ENCODE data around the gene NHS. TPM values are rescaled to one million over a fixed set of nuclear protein-coding genes. Genes with fewer than 3 reads are reported as not detected.
A peak's percentile ranks its signal among the peaks of the same experiment; 100 is the strongest.

The NHS gene
- total RNA-seq, 1 experiment from 2014 or later = 7.5 TPM

DNA sequence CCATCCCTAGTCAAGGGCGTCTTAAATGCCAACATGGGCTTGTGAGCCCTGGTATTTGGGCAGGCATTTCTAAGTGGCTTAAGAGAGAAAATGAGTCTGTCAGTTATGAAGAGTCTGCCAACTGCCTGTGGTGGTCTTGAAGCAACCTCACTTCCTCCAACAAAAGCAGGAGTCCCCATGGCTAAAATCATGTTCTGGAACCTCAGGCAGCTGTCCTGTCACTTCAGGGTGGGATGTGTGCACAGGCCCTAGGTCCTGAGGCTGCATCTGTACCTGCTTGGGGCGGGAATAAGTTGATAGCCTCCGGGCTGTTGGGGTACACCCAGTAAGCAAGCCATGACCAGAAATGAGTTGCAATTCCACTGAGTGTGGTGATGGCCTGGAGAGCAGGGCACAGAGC, 247.3 kb downstream of the NHS start:
- DNase-seq (ENCODE audit: low read depth) = no peak

DNA sequence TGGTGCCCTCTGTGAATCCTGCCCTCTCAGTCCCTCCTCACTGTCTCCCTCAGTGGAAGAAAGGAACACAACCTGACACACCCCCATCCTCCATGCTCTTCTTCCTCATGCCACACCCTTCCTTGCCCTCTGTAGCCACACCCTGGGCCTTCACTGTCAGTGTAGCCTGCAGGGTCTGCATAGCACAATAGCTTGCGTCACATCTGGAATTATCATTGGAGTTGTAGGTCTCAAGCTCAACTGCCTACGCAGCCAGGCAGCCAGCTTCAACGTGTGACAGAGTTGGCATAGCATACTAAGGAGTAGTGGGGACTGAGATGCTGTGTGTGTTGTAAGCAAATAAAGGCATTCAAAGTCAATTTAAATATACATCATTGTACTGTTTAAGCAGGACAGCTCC, 248.8 kb downstream of the NHS start:
- DNase-seq (ENCODE audit: low read depth) = no peak

DNA sequence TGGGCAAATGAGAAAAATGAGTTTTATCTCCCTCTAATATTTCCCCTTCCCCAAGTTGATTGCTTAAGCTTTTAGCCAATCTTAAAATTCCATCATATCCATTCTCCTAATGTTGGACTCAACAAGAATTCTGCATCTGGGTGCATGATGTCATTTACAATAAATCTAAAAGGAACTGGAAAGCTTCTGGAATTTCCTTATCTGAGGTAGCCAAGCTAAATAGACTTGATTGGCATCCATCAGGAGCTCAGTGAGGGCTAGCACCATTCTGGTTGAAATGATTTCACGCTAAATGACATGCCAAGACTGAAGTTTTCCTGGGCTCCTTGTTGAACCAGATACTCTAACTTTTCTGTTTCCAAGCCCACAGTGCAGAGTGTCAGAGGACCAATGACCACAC, 252.0 kb downstream of the NHS start:
- DNase-seq (ENCODE audit: low read depth) = no peak

DNA sequence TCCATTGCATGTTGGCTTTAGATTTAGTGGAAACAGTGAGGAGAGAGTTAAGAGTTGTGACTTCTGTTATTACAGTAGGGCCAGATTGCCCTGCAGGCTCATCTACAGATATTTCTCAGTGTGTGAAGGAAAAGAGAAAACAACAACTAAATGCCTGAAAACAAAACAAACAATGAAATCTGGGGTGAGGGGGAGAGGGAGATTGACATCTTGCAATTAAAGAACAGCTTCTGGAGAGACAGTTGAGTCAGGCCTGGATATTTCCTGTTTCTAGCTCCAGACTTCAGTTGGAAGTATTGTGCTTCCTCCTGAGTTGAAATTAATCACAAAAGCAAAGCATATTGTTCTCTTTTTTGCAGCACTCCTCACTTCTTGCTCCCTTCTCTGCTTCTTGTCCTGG, 254.0 kb downstream of the NHS start:
- no peak for DNase-seq (ENCODE audit: low read depth)

DNA sequence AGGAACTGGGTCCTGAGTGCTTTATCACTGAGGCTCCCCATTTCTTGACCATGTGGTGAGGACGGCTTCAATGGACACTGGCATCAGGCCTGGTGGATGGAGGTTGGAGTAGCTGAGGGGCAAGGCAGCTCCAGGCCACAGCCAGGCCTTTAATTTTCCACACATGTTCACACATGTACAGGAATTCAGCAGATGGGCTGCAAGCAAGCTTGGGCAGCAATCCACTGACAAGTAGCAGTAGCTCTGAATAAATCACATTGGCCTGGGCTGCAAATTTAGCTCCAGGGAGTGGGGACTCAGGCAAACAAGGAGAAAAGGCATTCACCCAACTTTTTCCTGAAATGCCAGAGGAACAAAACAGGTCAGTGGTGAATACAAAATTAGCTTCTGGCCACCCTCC, 254.5 kb downstream of the NHS start:
- peak; percentile 21 for DNase-seq (ENCODE audit: low read depth)

DNA sequence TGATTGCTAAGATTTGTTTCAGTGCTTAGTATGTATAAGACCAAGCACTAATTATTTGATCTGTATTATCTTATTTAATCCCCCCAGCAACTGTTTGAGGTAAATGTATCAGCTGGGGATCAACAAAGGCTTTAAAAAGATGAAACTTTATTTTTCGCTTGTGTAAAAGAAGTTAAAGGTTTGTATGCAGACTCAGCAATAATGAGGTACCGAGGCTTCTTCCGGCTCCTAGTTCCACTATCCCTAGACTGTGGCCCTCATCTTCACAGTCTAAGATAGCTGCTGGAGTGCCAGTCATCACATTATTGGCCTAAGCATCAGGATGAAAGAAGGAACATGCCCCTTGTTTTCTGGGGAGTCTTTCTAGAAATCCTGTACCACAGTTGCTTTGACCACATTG, 256.6 kb downstream of the NHS start:
- no peak for DNase-seq (ENCODE audit: low read depth)

DNA sequence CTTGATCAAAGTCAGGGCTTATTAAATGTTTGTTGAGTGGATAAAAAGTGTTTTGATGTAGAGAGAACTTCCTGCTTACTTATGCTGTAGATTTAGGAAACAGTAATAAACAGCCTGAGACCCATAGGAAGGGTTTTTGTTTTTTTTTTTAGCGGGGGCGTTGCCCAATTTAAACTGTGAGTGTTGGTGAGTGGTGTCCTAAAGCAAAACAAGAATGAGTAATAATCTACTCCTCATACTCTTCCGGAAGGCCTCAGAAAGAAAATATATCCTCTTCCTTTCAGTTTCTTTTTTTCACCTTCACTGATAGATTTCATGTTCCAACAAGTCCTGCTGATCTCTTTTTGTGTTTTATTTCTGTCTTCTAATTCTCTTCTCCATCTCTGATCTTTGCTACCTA, 257.9 kb downstream of the NHS start:
- peak; percentile 54 for DNase-seq (ENCODE audit: low read depth)

DNA sequence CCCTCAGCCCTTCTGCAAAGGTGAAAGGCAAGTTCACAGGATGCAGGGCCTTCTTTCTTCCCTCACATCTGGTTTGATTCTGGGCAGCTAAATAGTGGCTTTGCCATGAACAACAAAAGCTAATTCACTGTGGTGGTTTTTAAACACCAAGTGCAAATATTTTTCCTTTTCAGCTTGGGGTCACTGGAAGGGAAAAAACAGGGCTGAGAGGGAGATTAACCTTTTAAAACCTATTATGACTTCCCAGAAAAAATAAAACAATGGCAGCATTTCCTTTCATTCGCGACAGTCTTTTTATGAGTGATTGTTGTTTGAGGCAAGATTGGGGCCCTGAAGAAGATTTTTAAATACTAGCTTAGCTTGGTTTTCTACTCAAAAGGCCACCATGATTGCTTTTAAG, 258.5 kb downstream of the NHS start:
- DNase-seq (ENCODE audit: low read depth) = no peak

DNA sequence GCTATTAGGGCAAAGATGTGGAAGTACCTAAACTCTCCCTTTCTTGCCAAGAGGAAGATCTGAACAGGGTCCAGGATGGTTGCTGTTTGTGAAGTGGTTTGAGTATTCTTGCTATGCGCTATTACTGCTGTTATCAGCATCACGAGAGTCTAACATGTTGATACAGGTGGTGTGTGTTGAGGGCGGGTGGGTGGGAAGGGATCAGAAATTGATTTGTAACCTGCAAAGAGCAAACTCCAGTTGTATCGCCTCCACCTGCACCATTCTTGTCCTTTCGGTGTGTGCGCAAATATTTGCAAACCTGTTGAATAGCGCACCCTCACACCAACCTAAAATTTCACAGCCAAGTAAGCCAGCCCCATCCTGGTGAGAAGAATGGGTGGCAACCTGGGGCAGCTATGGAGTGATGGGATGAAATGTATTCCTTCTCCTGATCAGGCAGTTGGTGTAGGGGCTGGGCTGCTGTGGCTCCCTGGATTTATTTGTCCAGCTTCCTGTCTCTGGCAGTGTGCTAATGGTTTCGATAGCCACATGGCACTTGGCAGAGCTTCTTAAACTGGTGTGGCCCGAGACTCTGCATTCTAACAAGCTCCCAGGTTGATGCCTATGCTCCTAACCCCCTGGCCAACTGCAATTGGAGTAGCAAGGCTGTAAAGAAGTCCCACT, 259.7 kb downstream of the NHS start:
- DNase-seq (ENCODE audit: low read depth) = no peak

DNA sequence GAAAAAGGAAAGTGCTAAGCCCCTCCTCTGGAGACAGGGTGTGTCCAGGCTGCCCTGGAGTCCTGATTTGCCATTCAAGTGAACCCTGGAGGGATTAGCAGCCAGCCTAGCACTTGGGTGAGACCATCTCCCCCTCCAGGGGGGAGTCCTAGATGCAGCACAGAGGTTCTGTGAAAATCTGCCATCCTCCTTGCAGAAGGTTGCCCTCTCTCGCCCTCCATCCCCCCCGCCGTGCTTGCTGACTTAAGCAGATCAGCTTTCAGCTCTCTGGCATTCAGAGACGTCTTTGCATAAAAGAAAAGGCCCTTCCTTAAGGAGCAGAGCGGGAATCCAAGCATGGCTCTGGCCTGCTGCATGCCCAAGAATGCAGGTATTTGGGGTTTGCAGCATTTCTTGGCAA, 260.2 kb downstream of the NHS start:
- no peak for DNase-seq (ENCODE audit: low read depth)

DNA sequence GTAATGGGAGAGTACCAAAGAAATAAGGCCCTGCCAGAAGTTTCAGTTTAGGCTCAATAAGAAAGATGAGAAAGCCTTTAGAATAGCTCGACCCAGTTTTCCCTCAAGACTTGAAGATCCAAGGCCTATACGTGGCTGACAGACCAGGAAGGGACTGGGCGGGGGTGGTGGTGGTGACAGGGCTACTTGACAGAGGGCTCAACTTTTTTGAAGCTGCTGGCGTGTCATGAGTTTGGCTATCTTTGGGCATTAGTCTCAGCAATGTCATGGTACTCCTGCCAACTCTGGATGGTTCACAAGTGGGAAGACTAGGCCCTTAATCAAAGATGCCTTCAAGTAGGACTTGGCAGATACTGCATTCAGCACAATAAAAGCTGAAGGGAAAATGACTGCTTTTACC, 262.2 kb downstream of the NHS start:
- DNase-seq (ENCODE audit: low read depth) = no peak

DNA sequence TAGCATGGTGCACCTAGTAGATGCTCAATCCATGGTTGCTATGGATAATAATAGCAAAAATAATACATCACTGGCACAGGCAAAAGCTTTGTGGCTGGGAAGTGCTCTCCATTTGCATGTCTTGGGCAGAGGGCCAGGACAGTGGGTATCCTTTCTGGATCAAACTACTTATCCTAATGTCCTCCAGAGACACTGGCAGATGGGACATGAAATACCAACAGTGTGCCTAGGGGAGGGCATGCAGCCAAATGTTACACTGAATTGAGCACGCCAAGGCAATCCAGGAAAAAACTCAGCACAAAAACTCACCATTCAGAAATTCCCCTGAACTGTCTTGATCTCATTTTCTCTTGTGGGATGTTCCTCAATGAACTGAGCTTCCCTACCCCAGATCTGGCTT, 263.7 kb downstream of the NHS start:
- DNase-seq (ENCODE audit: low read depth) = peak; percentile 5

DNA sequence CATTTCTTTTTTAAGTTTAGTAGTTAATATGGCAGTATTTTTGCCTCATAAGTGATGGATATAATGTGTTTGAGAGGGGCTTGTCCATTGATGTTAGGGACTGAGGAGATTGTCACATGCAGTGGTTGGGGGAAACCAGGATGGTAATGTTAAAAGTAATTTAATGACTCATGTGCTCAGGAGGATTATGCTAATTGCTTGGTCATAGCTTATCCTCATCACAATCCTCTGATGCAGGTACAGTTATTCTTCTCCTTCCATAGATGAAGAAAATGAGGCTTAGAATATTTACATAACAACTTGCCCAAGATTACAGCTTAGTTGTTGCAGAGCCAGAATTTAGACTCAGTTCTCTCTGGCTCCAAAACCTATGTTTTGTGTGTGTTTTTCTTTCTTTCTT, 267.9 kb downstream of the NHS start:
- peak; percentile 19 for DNase-seq (ENCODE audit: low read depth)

DNA sequence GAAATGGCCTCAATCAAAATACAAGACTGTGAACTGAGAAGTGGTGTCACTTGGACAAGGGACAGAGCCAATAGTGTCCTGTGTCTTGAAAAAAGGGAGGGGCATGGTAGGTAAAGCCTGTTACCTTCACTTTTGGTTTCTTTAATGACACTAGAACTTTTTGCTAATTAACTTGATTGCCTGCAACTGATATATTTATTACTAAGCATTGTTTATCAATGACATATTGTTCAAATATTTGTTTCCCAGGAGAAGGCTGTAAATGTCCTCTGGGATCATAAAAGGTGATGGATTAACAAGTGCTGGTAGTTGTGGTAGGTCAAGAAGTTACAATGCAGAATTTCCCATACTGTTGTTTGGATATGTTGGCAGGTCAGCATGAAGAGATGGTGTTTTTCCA, 268.5 kb downstream of the NHS start:
- DNase-seq (ENCODE audit: low read depth) = no peak

DNA sequence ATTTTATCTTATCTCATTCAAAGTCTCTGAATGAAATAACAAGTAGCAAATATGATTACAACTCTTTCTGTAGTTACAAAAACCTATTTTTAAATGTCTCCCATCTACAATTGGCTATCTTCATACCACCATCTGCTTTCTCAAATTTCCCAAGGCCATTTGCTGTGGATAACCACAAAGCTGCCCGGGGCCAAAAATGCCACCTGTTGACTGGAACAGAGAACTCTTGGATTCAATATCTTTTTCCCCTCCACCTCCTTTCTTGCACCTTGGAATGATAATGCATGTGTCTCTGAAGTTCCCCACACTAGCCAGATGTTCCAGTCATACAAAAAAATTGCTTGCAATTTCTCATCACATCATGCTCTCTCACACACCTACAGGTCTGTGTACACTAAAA, 269.0 kb downstream of the NHS start:
- DNase-seq (ENCODE audit: low read depth) = no peak

DNA sequence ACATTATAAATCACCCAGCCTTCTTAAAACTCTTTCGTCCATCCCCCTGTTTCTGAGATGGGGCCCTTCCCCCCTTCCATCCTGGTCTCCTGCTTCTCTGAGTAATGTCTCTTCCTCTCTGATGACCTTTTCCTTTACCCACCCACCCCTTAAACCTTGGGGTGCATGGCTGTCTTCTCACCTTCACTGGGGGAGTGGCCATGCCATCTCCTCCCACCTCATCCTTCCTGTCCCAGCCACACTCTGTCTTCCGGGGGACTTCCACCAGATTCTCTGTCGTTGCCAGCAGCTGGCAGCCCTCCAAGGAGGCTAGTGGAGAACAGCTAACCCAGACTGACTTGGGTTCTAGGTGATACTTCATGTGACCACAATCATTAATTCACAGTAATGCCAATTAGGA, 279.1 kb downstream of the NHS start:
- no peak for DNase-seq (ENCODE audit: low read depth)

DNA sequence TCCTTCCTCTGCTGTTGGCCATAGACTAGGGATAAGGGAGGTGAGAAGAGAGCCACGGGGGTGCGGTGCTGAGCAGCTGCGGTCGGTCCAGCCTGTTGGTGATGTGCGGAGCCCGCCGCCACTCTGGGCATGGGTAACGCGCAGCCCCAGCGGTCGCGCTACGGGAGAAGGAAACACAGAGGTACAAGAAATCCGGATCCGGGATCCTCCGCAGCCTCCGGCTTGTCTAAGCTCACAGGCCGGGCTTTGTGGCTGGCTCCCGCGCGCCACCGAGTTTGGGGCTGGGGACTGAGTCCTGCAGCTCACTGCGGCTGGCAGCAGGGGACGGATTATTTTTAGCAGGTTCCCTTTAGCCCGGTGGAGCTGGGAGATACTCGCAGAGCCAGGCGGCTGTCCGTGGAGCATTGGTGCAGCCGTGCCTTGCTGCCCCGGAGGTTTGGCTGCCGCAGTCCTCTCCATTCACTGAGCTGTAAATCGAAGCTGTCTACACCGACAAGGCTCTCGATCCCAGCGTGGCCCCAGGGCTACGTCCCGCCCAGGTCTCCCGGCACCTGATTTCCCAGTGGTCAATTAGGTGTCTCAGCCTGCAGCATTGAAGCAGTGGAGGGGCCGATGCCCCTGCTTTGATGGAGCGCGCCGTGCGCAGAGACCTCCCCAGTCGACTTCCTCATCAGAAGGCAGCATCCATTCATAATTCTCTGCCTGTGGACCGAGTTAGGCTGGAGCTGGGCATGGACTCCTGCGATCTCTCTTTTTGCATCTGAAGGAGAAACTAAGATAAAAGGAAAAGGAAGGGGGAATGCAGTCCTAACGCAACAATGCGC, 280.4 kb downstream of the NHS start:
- DNase-seq (ENCODE audit: low read depth) = no peak

DNA sequence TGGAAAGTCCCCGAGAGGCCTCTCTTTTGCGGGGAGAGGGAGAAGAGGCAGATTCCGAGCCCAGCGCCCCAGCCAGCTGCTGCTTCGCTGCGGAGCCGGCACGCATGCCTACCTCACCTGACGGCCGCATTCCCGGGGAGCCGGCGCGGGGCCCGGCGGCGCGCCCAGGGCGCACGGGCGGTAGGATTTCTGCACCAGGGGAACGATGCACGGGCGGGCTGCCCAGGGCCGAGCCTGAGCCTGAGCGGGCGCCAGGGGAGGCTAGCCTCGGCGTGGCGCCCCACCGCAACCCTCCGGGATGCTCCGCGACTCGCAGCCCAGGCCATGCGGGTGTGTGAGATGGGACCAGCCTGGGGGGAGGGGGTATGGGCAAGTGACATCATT, 281.0 kb downstream of the NHS start:
- no peak for DNase-seq (ENCODE audit: low read depth)

DNA sequence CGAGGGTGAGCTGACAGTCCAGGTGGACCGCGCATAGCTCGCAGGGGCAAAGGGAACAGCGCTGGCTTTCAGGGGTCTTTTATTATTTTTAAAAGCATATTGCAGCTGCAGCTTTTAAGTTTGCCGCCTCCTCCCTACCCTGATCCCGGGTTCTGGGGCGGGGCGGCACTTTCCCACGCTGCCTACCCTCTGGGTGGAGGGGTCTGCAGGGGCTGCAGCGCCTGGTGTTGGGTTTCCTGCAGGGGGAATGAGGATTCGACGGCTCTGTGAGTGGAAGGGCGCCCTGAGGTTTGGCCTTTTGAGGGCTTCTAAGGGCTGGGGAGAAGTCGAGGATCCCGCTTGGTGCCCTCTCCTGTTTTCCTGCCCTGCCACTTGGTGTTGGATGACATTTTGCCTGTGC, 281.6 kb downstream of the NHS start:
- no peak for DNase-seq (ENCODE audit: low read depth)

DNA sequence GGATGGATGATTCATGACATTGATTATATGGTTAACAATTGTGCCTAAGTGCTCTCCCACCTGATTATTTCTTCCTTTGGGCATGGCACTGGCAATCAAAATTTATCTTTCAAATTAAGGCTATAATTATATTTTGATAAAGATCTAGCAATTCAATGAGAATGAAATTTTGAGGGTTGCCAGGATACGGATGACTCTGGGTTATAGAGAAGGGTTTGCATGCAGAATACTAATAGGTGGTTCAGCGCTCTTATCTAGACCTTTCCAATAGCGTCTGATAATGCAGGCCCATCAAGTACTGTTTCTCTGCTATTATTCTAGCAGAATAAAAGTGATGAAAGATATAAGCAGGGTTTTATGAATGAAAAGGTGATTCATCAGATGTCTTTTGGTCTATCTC, 287.4 kb downstream of the NHS start:
- no peak for DNase-seq (ENCODE audit: low read depth)

DNA sequence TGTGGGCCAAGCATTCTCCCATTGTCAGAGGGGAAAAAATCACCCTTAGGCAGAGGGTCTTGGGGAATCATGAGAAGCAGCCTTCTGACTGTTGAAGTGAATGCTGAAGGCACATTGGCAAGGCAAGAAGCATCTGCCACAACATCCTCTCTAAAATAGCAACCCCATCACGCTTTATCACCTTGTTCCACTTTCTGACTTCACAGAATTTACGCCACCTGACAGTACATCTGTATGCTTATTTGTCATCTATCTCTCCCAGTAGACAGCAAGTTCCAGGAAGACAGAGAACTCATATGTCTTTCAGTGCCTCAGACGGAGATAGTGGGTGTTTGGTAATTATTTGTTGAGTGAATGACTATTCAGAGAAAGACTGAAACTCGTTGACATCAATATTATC, 293.9 kb downstream of the NHS start:
- no peak for DNase-seq (ENCODE audit: low read depth)

DNA sequence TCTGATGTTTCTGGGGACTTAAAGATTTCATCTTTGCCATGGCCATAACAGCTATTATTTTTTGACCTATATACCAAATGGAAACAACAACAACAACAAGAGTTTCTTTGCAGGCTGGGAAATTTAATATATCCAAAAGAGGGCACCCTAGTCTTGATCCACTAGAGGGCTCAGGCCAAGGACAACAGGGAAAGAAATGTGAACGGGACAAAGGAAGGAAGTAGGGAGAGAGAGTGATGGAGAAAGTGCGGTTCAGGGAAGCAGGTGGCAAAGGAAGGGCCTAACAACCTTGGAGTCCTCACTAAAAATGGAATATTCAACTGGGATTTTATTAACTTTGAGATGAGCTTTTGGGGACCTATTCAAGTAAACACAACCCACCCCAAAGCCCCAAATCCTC, 294.5 kb downstream of the NHS start:
- DNase-seq (ENCODE audit: low read depth) = no peak

DNA sequence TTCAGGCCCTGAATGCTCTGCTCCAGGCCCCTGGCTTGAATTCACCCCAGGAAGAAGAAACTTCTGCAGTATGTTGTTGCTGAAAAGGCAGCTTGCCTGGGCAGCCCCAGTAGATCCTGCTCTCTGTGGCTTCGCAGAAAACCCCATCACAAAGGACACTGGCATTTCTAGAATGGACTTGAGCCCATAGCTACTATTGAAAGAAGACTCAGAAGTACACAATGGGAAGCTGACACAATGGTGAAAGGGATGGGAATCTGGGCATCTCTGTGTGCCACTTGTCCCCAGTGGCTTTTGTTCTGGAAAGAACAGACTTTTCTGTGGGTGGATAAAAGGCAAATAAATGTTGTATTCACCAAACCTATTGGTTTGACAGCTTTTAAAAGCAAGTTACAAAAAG, 294.9 kb downstream of the NHS start:
- DNase-seq (ENCODE audit: low read depth) = no peak

DNA sequence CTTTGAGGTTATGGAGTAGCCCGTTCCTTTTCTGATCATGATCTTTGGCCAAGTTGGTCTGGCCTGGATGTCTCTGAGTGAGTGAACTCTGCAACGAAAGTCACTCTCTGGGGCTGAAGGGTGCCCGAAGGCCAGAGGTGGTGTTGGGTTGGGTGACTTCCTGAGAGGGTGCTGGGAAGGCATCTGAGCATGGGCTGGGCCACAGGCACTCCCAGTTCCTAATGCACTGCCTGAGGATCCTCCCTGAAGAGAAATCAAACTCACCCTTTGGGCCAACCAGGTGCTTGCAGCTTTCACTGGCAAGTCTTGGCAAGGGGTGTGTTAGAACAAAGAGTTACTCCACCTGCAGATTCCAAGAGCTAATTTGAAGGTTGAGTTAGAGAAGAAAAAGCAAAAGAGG, 295.9 kb downstream of the NHS start:
- DNase-seq (ENCODE audit: low read depth) = no peak

All from M059J (cell line).